ENCODE data around the gene KCTD12. TPM values are rescaled to one million over a fixed set of nuclear protein-coding genes. Genes with fewer than 3 reads are reported as not detected.
A peak's percentile ranks its signal among the peaks of the same experiment; 100 is the strongest.

The KCTD12 gene
- polyA plus RNA-seq, result 10 to 100 TPM in 2 of 4 donors, 1 to 10 TPM in 2; 2.5 to 42.9 (median 24.2) TPM
- long read RNA-seq, donor 1, result 0 reads
- long read RNA-seq, donor 2, full-length matches to known transcripts, result 25 of 25 reads
- long read RNA-seq, donor 2, partial matches to known transcripts, result 0 of 25 reads
- long read RNA-seq, donor 2, other reads (novel, unspliced or antisense), result 0 of 25 reads
- long read RNA-seq, donor 3, full-length matches to known transcripts, result 100 of 100 reads
- long read RNA-seq, donor 3, partial matches to known transcripts, result 0 of 100 reads
- long read RNA-seq, donor 3, other reads (novel, unspliced or antisense), result 0 of 100 reads
- long read RNA-seq, donor 4, full-length matches to known transcripts, result 6 of 6 reads
- long read RNA-seq, donor 4, partial matches to known transcripts, result 0 of 6 reads
- long read RNA-seq, donor 4, other reads (novel, unspliced or antisense), result 0 of 6 reads
- long read RNA-seq, donor 5, full-length matches to known transcripts, result 20 of 20 reads
- long read RNA-seq, donor 5, partial matches to known transcripts, result 0 of 20 reads
- long read RNA-seq, donor 5, other reads (novel, unspliced or antisense), result 0 of 20 reads
- long read RNA-seq, donor 6, full-length matches to known transcripts, result 54 of 54 reads
- long read RNA-seq, donor 6, partial matches to known transcripts, result 0 of 54 reads
- long read RNA-seq, donor 6, other reads (novel, unspliced or antisense), result 0 of 54 reads
- long read RNA-seq, donor 7, result 0 reads
- long read RNA-seq, donor 8, full-length matches to known transcripts, result 21 of 21 reads
- long read RNA-seq, donor 8, partial matches to known transcripts, result 0 of 21 reads
- long read RNA-seq, donor 8, other reads (novel, unspliced or antisense), result 0 of 21 reads
- long read RNA-seq, donor 9, full-length matches to known transcripts, result 16 of 16 reads
- long read RNA-seq, donor 9, partial matches to known transcripts, result 0 of 16 reads
- long read RNA-seq, donor 9, other reads (novel, unspliced or antisense), result 0 of 16 reads
- long read RNA-seq, donor 10, full-length matches to known transcripts, result 158 of 158 reads
- long read RNA-seq, donor 10, partial matches to known transcripts, result 0 of 158 reads
- long read RNA-seq, donor 10, other reads (novel, unspliced or antisense), result 0 of 158 reads

- no peaks in the 10 kb centered on the region for H3K27me3 ChIP-seq (ENCODE audit: control insufficient read depth in 3 of 3, insufficient read depth in 3 of 3, low read length in 3 of 3)
- WGBS, 3 donors, result 1% methylated on average over 43 to 83 of the region's 83 CpGs
- DNase-seq (peak; percentile 34 to 91), FAIRE-seq (no peak)
- peak within 1 kb of the TSS; percentile 57 to 86 (median 60) for H3K4me3 ChIP-seq (ENCODE audit: low read depth in 1 of 3, low read length in 3 of 3)
- H3K27ac ChIP-seq (ENCODE audit: low read depth in 1 of 3, low read length in 2 of 3), result peak within 1 kb of the TSS in 2 of 3 donors; percentile 84 to 86
- peaks cover 0 to 2% (median 0%) of the 10 kb centered on the region in 3 donors for H3K36me3 ChIP-seq (ENCODE audit: control insufficient read depth in 3 of 3, insufficient read depth in 2 of 3, low read depth in 1 of 3, low read length in 3 of 3)
- H3K4me1 ChIP-seq (ENCODE audit: control insufficient read depth in 3 of 3, insufficient read depth in 2 of 3, low read depth in 1 of 3, low read length in 2 of 3), result peaks cover 0 to 21% (median 3%) of the 10 kb centered on the region in 3 donors
- no peaks in the 10 kb centered on the region for H3K9me3 ChIP-seq (ENCODE audit: control insufficient read depth in 2 of 2, insufficient read depth in 1 of 2, low read depth in 1 of 2, low read length in 1 of 2)
Observed at GRCh38 chr13:76886292-76887075, at the start of gene KCTD12. Gene KCTD12, minus strand, starts transcription at chr13:76886405. Its CDS starts 257 bp downstream, at chr13:76886148.

DNA sequence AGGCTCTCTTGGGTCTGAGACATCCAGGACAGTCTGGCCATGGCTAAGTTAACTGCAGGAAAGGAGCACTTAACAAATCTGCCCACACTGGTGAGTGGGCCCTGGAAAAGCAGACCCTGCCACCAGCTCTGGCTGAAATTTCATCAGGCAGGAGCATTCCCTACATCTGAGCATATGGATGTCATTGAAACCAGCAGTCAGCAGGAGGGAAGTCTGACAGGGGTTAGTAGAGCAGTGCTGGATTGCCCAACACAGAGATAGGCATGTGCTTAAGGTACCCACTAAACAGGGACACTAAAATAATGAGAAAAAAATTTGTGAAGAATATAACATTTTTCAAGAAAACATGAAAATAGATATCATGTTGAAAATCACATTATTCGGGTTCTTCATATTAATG is 48.5 kb upstream of the KCTD12 start:
- H3K27me3 ChIP-seq (ENCODE audit: control insufficient read depth in 3 of 3, insufficient read depth in 3 of 3, low read length in 3 of 3), result peaks cover 0 to 2% (median 0%) of the 10 kb centered on the region in 3 donors
- 91 to 97% (median 97%) methylated on average over 1 of the region's 1 CpG for WGBS, 3 donors
- DNase-seq (no peak), FAIRE-seq (no peak)
- H3K36me3 ChIP-seq (ENCODE audit: control insufficient read depth in 3 of 3, insufficient read depth in 2 of 3, low read depth in 1 of 3, low read length in 3 of 3), result no peaks in the 10 kb centered on the region
- no peak overlapping the region for H3K27ac ChIP-seq (ENCODE audit: low read depth in 1 of 3, low read length in 2 of 3)
- H3K9me3 ChIP-seq (ENCODE audit: control insufficient read depth in 2 of 2, insufficient read depth in 1 of 2, low read depth in 1 of 2, low read length in 1 of 2), result peaks cover 0 to 4% of the 10 kb centered on the region in 2 donors
- H3K4me3 ChIP-seq (ENCODE audit: low read depth in 1 of 3, low read length in 3 of 3), result no peak overlapping the region
- H3K4me1 ChIP-seq (ENCODE audit: control insufficient read depth in 3 of 3, insufficient read depth in 2 of 3, low read depth in 1 of 3, low read length in 2 of 3), result no peaks in the 10 kb centered on the region

DNA sequence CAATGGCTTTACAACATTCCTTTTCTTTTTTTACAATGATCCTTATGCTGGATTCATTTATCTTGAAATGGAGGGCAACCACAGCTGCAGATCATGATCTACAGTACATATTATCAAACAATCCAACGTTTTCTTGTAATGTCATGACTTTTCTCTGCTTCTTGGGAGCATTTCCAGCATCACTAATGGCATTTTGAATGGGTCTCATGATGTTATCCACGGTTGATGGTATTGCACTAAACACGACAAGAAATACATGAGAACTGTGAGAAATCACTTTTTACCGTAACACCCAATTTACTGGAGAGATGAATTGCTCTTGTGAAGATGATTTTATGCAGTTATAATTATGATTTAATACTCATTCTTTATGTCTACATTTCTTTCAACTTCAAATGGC is 45.9 kb upstream of the KCTD12 start:
- FAIRE-seq, result no peak
- Histone ChIP-seq H3K4me3 (ENCODE audit: low read depth in 1 of 3, low read length in 3 of 3) (no peak overlapping the region), H3K36me3 (ENCODE audit: control insufficient read depth in 3 of 3, insufficient read depth in 2 of 3, low read depth in 1 of 3, low read length in 3 of 3) (no peaks in the 10 kb centered on the region), H3K27me3 (ENCODE audit: control insufficient read depth in 3 of 3, insufficient read depth in 3 of 3, low read length in 3 of 3) (peaks cover 0 to 2% (median 0%) of the 10 kb centered on the region in 3 donors), H3K9me3 (ENCODE audit: control insufficient read depth in 2 of 2, insufficient read depth in 1 of 2, low read depth in 1 of 2, low read length in 1 of 2) (no peaks in the 10 kb centered on the region), H3K4me1 (ENCODE audit: control insufficient read depth in 3 of 3, insufficient read depth in 2 of 3, low read depth in 1 of 3, low read length in 2 of 3) (peaks cover 0 to 10% (median 0%) of the 10 kb centered on the region in 3 donors), H3K27ac (ENCODE audit: low read depth in 1 of 3, low read length in 2 of 3) (no peak overlapping the region)
- DNase-seq, result no peak
- WGBS, 3 donors, result 49 to 72% (median 71%) methylated on average over 4 of the region's 4 CpGs

DNA sequence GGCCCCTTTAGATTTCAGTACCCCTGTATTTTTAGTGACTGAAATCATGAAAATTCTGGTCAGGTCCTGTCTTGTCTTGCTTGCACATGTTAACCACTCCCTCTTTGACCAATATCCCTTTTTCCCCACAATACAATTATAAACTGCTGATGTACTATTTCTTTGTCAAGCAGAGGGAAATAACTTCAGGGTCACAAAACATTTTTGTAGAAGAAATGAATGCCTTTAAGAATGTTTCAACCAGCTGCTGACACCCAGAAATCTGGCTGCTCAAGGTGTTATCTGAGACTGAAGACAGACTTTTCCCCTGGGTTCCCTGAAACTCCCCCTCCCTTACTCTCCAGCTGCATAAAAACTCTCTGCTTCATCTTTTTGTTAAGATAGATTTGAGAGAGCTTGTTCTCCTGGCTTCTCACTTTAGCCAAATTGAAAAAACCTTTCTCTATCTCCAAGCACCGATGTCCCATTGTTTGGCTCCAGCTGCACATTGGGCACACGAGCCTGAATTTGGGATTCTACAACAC is 43.7 kb upstream of the KCTD12 start:
- DNase-seq (no peak), FAIRE-seq (no peak)
- H3K27me3 ChIP-seq (ENCODE audit: control insufficient read depth in 3 of 3, insufficient read depth in 3 of 3, low read length in 3 of 3), result peaks cover 0 to 2% (median 0%) of the 10 kb centered on the region in 3 donors
- no peak overlapping the region for H3K4me3 ChIP-seq (ENCODE audit: low read depth in 1 of 3, low read length in 3 of 3)
- H3K9me3 ChIP-seq (ENCODE audit: control insufficient read depth in 2 of 2, insufficient read depth in 1 of 2, low read depth in 1 of 2, low read length in 1 of 2), result no peaks in the 10 kb centered on the region
- no peak overlapping the region for H3K27ac ChIP-seq (ENCODE audit: low read depth in 1 of 3, low read length in 2 of 3)
- WGBS, 3 donors, result 59 to 77% (median 75%) methylated on average over 2 of the region's 2 CpGs
- H3K36me3 ChIP-seq (ENCODE audit: control insufficient read depth in 3 of 3, insufficient read depth in 2 of 3, low read depth in 1 of 3, low read length in 3 of 3), result no peaks in the 10 kb centered on the region
- H3K4me1 ChIP-seq (ENCODE audit: control insufficient read depth in 3 of 3, insufficient read depth in 2 of 3, low read depth in 1 of 3, low read length in 2 of 3), result peaks cover 0 to 11% (median 0%) of the 10 kb centered on the region in 3 donors

DNA sequence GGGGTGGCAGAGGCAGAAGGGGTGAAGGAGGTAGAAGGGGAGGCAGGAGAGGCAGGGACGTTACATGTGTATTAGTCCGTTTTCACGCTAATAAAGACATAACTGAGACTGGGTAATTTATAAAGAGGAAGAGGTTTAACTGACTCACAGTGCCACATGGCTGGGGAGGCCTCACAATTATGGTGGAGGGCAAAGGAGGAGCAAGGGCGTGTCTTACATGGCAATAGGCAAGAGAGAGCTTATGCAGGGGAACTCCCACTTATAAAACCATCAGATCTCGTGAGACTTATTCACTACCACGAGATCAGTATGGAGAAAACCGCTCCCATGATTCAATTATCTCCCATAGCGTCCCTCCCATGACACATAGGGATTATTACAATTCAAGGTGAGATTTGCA is 43.1 kb upstream of the KCTD12 start:
- H3K9me3 ChIP-seq (ENCODE audit: control insufficient read depth in 2 of 2, insufficient read depth in 1 of 2, low read depth in 1 of 2, low read length in 1 of 2), result no peaks in the 10 kb centered on the region
- DNase-seq (no peak), FAIRE-seq (no peak)
- peaks cover 0 to 2% (median 0%) of the 10 kb centered on the region in 3 donors for H3K27me3 ChIP-seq (ENCODE audit: control insufficient read depth in 3 of 3, insufficient read depth in 3 of 3, low read length in 3 of 3)
- H3K36me3 ChIP-seq (ENCODE audit: control insufficient read depth in 3 of 3, insufficient read depth in 2 of 3, low read depth in 1 of 3, low read length in 3 of 3), result no peaks in the 10 kb centered on the region
- no peak overlapping the region for H3K27ac ChIP-seq (ENCODE audit: low read depth in 1 of 3, low read length in 2 of 3)
- peaks cover 0 to 12% (median 0%) of the 10 kb centered on the region in 3 donors for H3K4me1 ChIP-seq (ENCODE audit: control insufficient read depth in 3 of 3, insufficient read depth in 2 of 3, low read depth in 1 of 3, low read length in 2 of 3)
- 77 to 82% (median 80%) methylated on average over 8 of the region's 8 CpGs for WGBS, 3 donors
- H3K4me3 ChIP-seq (ENCODE audit: low read depth in 1 of 3, low read length in 3 of 3), result no peak overlapping the region

DNA sequence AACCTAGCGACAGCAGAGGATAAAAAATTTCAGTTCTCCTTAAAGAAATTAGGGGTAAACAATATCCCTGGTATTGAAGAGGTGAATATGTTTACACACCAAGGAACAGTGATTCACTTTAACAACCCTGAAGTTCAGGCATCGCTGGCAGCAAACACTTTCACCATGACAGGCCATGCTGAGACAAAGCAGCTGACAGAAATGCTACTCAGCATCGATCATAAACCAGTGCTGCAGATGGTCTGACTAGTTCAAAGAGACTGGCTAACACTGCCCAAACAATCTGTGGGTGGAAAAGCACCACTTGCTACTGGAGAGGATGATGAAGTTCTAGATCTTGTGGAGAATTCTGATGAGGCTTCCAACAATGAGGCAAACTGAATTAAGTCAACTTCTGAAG is 42.3 kb upstream of the KCTD12 start:
- 68 to 77% (median 69%) methylated on average over 3 of the region's 3 CpGs for WGBS, 3 donors
- H3K9me3 ChIP-seq (ENCODE audit: control insufficient read depth in 2 of 2, insufficient read depth in 1 of 2, low read depth in 1 of 2, low read length in 1 of 2), result no peaks in the 10 kb centered on the region
- FAIRE-seq, result no peak

DNA sequence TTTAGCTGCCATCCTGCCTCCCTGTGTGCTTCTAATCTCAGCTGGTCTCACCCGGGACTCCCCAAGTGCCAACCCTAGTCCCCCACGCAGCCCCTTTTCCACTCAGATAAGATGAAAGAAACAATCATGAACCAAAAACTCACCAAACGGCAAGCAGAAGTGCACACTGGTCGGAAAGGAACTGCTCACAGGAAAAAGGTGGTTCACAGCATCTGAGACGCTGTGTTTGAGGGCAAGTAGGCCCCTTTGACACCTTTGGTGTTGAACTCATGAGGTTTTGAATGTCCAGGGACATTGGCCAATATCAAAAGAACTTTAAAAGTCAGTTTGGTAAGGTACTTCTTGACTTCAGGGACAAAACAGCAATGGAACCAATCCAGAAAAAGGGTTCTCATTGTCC is 41.8 kb upstream of the KCTD12 start:
- no peak for DNase-seq
- Histone ChIP-seq H3K27ac (ENCODE audit: low read depth in 1 of 3, low read length in 2 of 3) (no peak overlapping the region), H3K27me3 (ENCODE audit: control insufficient read depth in 3 of 3, insufficient read depth in 3 of 3, low read length in 3 of 3) (peaks cover 0 to 2% (median 0%) of the 10 kb centered on the region in 3 donors), H3K36me3 (ENCODE audit: control insufficient read depth in 3 of 3, insufficient read depth in 2 of 3, low read depth in 1 of 3, low read length in 3 of 3) (no peaks in the 10 kb centered on the region), H3K4me1 (ENCODE audit: control insufficient read depth in 3 of 3, insufficient read depth in 2 of 3, low read depth in 1 of 3, low read length in 2 of 3) (peaks cover 0 to 25% (median 0%) of the 10 kb centered on the region in 3 donors), H3K9me3 (ENCODE audit: control insufficient read depth in 2 of 2, insufficient read depth in 1 of 2, low read depth in 1 of 2, low read length in 1 of 2) (no peaks in the 10 kb centered on the region), H3K4me3 (ENCODE audit: low read depth in 1 of 3, low read length in 3 of 3) (no peak overlapping the region)
- FAIRE-seq, result no peak
- WGBS, 3 donors, result 65 to 83% (median 77%) methylated on average over 5 of the region's 5 CpGs

More for the DNA sequence above, 42.3 kb upstream of the KCTD12 start:
- Histone ChIP-seq H3K4me1 (ENCODE audit: control insufficient read depth in 3 of 3, insufficient read depth in 2 of 3, low read depth in 1 of 3, low read length in 2 of 3) (peaks cover 0 to 21% (median 0%) of the 10 kb centered on the region in 3 donors), H3K27ac (ENCODE audit: low read depth in 1 of 3, low read length in 2 of 3) (no peak overlapping the region), H3K27me3 (ENCODE audit: control insufficient read depth in 3 of 3, insufficient read depth in 3 of 3, low read length in 3 of 3) (peaks cover 0 to 2% (median 0%) of the 10 kb centered on the region in 3 donors), H3K36me3 (ENCODE audit: control insufficient read depth in 3 of 3, insufficient read depth in 2 of 3, low read depth in 1 of 3, low read length in 3 of 3) (no peaks in the 10 kb centered on the region), H3K4me3 (ENCODE audit: low read depth in 1 of 3, low read length in 3 of 3) (no peak overlapping the region)
- DNase-seq, result no peak

Measured in small intestine (tissue), 16 donors.